Measurements from ENCODE around the gene SCYL3.

- TF ChIP-seq, protein P1, sequence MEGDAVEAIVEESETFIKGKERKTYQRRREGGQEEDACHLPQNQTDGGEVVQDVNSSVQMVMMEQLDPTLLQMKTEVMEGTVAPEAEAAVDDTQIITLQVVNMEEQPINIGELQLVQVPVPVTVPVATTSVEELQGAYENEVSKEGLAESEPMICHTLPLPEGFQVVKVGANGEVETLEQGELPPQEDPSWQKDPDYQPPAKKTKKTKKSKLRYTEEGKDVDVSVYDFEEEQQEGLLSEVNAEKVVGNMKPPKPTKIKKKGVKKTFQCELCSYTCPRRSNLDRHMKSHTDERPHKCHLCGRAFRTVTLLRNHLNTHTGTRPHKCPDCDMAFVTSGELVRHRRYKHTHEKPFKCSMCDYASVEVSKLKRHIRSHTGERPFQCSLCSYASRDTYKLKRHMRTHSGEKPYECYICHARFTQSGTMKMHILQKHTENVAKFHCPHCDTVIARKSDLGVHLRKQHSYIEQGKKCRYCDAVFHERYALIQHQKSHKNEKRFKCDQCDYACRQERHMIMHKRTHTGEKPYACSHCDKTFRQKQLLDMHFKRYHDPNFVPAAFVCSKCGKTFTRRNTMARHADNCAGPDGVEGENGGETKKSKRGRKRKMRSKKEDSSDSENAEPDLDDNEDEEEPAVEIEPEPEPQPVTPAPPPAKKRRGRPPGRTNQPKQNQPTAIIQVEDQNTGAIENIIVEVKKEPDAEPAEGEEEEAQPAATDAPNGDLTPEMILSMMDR (IDR thresholded peaks at IDR 0.05), result no peak
- TF ChIP-seq POLR2A (IDR thresholded peaks at IDR 0.05), result no peak
Measured at GRCh38 chr1:169860750-169861149, 32.9 kb downstream of the SCYL3 start.
